GM10248 (cell line): Measurements from ENCODE around the gene CACNA2D1.

Source experiments
- CTCF ChIA-PET: fragments of 300-600 bp; sonication (Branson Sonifier 250); formaldehyde crosslinking; extraction: SDS; loops from one replicate; lab custom pipeline; 2021; ENCODE audit warnings: antibody characterized with exemption; lab: Yijun Ruan, JAX
- POLR2A ChIA-PET: fragments of 350-650 bp; sonication (Branson Sonifier 250); formaldehyde crosslinking; extraction: SDS; loops from one replicate; lab custom pipeline; 2020; ENCODE audit warnings: antibody characterized with exemption; lab: Yijun Ruan, JAX
- DNase-seq: peaks from one replicate; pipeline ENCODE4 v3.0.0; 2012; ENCODE audit errors: extremely low spot score
- TF ChIP-seq, protein P1 (sequence below): IDR thresholded peaks from 2 replicates; pipeline ENCODE4 v1.5.1; 2012; ENCODE audit warnings: mild to moderate bottlenecking, low read depth; ENCODE audit errors: extremely low read depth, missing control alignments, control extremely low read depth

Gene CACNA2D1

DNA sequence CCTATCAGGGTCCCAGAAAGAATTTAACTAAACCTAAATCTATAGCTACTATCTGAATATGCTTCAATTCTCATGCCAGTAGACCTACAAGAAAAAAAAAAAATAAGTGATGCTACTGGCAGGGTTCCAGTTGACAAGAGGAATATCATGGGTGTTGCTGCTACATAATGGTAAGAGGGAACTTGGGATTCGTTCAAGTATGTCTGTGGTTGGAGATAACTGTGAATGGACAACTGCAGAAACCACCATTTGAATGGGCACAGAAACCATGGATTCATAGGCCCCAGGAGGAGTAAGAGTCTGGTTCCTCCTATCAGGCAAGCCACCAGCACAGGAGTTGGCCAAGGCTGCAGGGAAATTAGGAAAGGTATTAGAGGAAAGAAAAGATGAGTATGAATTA, 386.1 kb downstream of the CACNA2D1 start:
- CTCF ChIA-PET, result interaction anchor here (1.3 to 2.4 kb wide), 2 partner anchors 10 to 177 kb away, joined by 3 to 8 read pairs; no protein-coding TSS in a partner anchor
- POLR2A ChIA-PET, result no interaction called here
- no peak for DNase-seq
- TF ChIP-seq, protein P1, sequence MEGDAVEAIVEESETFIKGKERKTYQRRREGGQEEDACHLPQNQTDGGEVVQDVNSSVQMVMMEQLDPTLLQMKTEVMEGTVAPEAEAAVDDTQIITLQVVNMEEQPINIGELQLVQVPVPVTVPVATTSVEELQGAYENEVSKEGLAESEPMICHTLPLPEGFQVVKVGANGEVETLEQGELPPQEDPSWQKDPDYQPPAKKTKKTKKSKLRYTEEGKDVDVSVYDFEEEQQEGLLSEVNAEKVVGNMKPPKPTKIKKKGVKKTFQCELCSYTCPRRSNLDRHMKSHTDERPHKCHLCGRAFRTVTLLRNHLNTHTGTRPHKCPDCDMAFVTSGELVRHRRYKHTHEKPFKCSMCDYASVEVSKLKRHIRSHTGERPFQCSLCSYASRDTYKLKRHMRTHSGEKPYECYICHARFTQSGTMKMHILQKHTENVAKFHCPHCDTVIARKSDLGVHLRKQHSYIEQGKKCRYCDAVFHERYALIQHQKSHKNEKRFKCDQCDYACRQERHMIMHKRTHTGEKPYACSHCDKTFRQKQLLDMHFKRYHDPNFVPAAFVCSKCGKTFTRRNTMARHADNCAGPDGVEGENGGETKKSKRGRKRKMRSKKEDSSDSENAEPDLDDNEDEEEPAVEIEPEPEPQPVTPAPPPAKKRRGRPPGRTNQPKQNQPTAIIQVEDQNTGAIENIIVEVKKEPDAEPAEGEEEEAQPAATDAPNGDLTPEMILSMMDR, result no peak

DNA sequence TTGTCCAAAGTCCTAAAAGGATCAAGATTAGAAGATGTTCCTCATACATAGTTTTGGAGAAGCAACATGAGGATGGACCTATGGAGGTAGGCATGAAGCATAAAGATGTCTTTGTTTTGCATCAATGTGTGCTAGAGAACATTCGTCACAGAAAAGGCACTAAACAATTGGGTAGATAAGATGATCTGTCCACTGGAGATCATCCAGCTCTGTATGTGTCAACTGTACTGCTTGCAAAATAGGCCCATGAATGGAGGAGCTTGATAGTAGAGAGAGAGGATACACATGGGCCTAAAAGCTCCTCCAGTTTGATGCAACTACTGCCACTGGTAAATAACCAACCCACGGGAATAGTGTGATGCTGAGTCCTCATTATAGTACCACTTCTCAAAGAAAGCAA, 387.3 kb downstream of the CACNA2D1 start:
- TF ChIP-seq, protein P1, result no peak
- DNase-seq, result no peak
- POLR2A ChIA-PET, result no interaction called here
- CTCF ChIA-PET, result interaction anchor here (2.4 kb wide), 1 partner anchor 9 kb away, joined by 8 read pairs; no protein-coding TSS in a partner anchor

DNA sequence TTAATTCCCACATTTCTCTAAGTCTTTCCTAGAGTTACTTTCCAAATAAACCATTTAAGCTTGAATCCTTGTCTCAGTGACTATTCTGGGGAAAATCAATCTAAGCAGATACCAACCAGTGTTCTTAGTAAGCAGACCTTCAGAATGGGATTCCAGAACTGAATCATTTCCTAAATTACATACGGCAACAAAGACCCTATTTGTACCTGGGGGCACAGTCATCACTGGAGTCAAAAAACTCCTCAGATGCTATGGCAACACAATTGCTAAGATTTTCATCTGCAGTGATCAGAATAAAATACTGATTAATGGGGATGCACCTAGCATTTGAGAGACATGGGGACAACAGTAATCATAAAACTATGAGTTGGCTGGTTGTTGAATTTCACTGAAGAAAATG, 389.0 kb downstream of the CACNA2D1 start:
- POLR2A ChIA-PET, result no interaction called here
- TF ChIP-seq, protein P1, result no peak
- CTCF ChIA-PET, result interaction anchor here (1.5 to 1.6 kb wide), 2 partner anchors 11 to 12 kb away, joined by 3 to 5 read pairs; no protein-coding TSS in a partner anchor
- no peak for DNase-seq

DNA sequence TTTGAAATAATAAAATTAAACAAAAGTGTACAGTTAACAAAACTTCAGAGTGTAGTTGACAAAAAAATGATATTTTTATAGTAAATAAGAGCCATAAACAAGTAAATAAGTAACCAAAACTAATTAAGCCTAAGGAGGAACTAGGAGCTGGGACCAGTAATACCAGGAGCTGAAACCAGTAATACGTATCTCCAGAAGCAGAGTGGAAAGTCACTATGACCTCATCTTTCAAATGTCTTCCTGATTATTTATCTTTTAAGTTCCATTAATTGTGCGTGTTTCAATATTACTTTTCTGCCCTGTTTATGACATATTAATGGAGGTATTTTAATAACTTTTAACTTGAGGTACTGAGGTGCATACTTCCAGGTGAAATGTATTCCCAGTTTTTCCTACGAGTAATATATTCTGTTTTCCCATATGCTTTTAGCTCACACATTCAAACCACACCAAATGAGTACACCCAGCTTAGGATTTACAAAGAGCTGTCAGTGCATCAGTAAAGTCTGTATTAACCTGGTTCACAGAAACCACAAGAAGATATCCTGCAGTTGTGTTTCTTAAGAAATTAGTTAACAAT, 390.0 kb downstream of the CACNA2D1 start:
- TF ChIP-seq, protein P1, result no peak
- ChIA-PET CTCF (interaction anchor here (1.6 kb wide), 1 partner anchor 13 kb away, joined by 5 read pairs; no protein-coding TSS in a partner anchor), POLR2A (no interaction called here)
- DNase-seq, result peak; percentile 5

DNA sequence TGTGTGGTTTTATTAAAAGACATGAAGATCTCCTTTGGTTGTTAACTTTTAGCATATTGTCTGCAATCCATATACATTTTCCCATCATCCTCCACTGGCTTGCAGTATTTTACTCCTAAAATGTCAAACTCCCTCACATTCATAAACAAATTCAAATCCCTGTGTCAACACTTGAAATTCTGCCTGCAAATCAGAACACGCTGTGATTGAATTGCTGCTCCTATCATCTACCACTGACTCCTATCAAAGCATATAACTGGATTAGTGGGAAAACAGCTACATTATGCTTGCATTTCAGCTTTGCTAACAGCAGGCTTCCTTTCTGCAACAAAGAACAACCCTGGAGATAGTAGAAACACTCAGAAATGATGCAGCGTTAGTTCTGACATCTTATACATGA, 392.0 kb downstream of the CACNA2D1 start:
- ChIA-PET CTCF (interaction anchor here (1.2 kb wide), 1 partner anchor 27 kb away, joined by 3 read pairs; no protein-coding TSS in a partner anchor), POLR2A (no interaction called here)
- DNase-seq, result no peak
- TF ChIP-seq, protein P1, result no peak

DNA sequence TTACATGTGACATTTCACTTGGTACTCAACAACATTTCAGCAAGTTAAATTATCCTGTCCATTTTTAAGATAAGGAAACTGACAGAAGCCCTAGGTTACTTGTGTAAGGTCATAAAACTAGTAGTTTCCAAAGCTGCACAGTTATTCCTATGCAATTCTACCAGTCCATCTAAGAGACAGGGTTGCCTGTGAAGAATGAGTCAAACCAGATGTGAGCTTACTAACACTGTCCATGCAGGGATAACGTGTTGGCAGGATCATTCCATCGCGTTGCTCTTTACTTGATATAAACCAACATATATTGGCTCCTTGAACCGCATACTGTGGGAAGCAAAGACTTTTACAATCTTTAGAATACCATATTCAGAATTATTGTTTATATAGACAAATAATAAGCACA, 392.8 kb downstream of the CACNA2D1 start:
- POLR2A ChIA-PET, result no interaction called here
- no peak for DNase-seq
- TF ChIP-seq, protein P1, result no peak
- CTCF ChIA-PET, result interaction anchor here (1.4 kb wide), 1 partner anchor 555 kb away, joined by 4 read pairs; no protein-coding TSS in a partner anchor
